ENCODE data around the gene GPS1. TPM values are rescaled to one million over a fixed set of nuclear protein-coding genes. Genes with fewer than 3 reads are reported as not detected.
A peak's percentile ranks its signal among the peaks of the same experiment; 100 is the strongest.

The GPS1 gene
- total RNA-seq, 1 donor from 2014 or later: 67.1 TPM

DNA sequence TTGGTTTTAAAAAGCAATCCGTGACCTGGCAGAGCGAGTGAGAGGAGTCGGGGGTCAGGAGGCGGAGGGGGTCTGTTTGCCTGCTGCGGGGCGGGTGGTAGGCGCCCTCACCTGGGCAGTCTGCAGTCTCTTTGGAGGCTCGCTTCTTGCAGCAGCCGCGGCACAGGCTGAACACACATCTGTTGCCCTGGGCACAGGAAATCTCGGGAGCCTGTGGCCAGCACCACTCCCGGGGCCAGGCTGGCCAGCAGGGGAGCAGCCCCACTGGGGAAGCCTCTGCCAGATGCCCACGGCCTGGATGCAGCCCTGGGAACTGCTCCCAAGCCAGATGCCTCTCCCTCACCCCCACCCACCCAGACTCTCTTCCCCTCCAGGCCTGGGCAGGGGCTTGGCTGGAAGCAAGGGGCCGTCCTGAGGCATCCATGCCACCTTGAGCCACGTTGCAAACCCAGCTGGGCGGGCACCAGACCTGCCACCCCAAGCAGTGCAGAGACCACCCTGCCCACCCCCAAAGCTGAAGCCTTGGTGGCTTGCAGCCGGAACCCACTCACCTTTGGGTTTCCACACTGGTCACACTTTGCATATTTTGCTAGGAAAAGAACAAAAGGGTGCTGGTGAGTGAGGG, 6.6 kb downstream of the GPS1 start:
- no peak for DNase-seq (ENCODE audit: low read depth in 2 of 2)

DNA sequence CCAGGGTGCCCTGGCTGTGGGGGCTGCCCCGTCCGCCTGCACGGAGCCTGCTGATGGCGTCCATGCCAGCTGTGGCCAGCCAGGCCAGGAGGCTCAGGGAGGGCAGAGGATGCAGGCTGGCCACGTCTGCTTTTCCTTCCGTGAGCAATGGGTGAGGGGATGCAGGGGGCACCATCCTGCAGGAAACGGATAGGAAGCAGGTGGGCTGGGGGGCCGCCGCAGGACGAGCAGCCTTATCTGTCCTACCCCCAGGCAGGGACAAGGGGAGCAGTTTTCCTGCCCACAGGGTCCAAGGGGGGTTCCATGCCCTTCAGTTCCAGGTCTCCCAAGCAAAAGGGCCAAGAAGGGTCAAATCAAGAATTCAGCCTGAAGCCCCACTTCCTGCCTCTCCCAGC, 7.2 kb downstream of the GPS1 start:
- no peak for DNase-seq (ENCODE audit: low read depth in 2 of 2)

DNA sequence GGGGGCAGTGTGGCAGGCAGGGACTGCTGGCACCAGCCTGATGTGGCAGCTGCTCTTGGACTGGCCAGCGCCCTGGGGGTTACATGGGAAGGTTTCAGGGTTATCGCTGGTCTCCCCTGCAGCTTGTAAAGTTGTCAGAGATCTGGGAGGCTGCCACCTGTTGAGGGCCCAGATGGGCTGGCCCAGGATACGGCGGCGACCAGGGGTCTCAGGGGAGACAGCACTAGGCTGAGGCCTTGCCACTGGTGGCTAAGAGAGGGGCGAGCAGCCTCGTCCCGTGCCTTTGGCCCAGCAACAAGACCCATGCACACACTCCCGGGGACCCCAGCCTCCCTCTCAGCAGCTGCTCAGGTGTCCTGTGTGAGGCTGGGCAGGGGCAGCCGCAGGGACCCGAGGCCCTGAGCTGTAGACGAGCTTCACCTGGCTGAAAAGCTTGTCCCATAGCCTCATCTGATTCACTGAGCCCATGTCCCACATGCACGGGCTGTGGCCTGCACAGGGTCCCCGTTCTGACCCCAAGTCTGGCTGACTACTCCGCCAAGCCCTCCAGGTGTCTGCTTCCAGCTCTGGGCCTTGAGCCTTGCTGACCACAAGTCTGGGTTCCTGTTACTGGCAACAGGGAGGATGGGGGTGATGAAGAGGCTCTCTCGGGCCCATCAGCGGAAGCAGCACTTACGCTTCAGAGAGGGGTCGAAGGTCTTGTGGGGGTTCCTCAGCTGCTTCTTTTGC, 7.7 kb downstream of the GPS1 start:
- DNase-seq (ENCODE audit: low read depth in 2 of 2): no peak

GRCh38 chr17:82060001-82060380, 8.3 kb downstream of the GPS1 start:
- DNase-seq (ENCODE audit: low read depth in 2 of 2): no peak

DNA sequence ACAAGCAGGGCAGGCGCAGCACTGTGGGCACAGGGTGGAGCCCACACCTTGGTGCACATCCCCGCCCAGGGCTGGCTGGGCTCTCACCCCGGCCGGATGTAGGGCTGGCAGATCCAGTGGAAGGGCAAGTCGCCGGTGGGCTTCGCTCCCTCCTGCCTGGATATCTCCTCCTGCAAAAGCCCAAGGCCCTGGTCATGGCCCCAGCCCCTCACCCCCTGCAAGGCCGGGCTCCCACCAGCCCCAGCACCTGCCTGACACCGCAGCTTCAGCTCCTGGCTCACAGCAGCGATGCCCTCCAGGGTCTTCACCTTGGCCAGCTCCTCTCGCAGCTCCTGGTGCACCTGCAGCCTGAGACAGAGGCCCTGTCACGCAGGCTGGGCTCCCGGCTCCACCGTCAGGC, 8.9 kb downstream of the GPS1 start:
- DNase-seq (ENCODE audit: low read depth in 2 of 2): no peak

GRCh38 chr17:82061047-82061925, 9.6 kb downstream of the GPS1 start:
- DNase-seq (ENCODE audit: low read depth in 2 of 2): no peak

DNA sequence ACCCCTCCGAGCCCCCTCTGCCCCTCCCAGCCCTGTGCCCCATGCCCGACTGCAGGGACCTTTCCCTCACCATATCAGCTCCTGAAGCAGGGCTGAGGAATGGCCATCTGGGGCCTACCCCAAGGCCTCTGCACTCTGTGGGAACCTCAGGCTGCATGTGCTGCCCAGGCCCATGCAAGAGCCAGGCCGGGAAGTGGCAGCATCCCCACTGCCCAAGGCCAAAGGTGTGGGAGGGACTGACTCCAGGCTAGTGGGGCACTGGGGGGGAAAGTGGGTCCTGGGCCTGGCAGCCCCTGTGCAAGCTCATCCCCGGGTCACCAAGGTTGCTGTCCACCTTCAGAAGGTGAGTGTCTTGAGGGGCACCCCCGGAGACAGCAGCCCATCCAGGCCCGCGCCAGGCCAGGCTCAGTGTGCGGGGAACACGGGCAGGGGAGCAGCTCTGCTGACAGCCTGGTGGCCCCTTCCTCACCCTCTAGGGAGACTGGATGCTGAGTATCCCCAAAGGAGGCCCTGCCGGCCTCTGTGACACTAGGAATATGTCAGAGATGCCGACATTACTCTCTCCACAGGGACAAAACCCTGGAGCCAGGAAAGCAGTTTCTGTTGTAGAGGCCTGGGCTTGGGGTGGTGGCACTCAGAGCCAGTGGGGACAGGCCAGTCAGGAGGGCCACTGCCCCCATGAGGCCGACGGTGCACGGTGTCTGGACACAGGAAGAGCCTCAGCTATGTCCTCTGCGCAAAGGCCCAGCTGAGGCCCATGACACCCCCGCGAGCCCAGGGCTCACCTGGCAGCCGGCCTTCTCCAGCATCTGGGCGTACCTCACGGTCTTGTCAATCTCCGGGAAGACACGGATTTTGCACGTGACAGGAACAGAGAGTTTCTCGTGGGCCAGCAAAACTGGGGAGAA, 10.6 kb downstream of the GPS1 start:
- no peak for DNase-seq (ENCODE audit: low read depth in 2 of 2)

DNA sequence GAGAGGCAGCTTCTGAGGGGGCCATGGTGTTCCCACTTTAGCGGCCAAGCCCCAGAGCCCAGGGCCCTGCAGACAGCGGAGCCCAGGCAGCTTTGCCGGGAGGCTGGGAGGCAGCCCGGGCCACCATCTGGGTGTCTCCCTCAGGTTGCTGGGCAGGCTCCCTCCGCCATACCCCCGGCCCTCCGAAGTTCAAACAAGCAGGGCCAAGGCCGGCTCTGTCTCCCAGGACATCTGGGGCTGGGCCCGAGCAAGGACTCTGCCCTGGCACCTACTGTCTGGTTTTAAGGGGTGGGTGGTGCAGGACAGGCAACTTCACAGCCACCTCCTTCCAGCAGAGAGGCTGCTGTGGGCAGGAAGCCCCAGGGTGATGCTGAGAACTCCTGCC, 11.3 kb downstream of the GPS1 start:
- no peak for DNase-seq (ENCODE audit: low read depth in 2 of 2)

DNA sequence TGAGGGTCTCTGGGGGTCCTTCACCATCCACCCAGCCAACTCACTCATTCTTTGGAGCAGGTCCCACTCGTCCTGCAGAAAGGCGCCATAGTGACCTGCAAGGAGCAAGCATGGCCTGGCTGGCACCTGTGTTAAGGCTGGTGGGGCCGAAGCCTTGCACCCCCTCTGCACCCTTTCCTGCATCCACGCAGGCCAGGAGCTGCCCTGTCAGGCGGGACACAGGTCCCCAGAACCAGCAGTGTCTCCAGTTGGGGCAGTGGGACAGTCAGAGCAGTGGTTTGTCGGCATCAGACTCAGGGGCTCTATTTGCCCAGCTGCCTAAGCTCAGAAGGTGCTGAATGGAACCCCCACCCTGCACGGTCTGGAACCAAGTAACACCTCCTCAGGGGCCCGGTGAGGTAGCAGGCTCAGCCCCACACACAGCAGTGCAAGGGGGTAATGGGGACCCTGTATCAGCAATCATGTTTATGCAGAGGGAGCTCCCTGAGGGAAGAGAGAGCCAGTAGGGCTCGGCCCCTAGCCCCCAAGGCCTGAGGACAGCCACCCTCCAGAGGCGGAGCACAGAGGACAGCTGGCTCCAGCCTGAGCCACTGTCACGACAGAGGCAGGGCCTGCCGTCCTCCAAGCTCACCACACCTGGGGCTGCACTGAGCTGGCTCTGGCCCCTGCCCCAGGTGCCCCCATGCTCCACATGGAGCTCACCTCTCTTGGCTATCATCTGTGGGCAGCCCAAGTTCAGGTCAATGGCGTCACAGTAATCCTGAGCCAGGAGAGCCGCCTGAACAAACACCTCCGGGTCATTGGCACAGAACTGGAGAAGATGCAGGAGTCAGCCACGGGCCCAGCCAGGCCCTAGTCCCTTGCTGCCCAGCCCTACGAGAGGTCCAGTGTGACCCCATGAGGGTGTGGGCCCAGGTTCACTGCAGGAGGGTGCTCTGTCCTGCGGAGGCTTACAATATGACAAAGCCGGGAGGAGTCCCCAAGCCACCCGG, 12.0 kb downstream of the GPS1 start:
- no peak for DNase-seq (ENCODE audit: low read depth in 2 of 2)

GRCh38 chr17:82064433-82065192, 12.9 kb downstream of the GPS1 start:
- no peak for DNase-seq (ENCODE audit: low read depth in 2 of 2)

GRCh38 chr17:82065193-82065637, 13.5 kb downstream of the GPS1 start:
- DNase-seq (ENCODE audit: low read depth in 2 of 2): peak in 1 of 2 donors; percentile 49

DNA sequence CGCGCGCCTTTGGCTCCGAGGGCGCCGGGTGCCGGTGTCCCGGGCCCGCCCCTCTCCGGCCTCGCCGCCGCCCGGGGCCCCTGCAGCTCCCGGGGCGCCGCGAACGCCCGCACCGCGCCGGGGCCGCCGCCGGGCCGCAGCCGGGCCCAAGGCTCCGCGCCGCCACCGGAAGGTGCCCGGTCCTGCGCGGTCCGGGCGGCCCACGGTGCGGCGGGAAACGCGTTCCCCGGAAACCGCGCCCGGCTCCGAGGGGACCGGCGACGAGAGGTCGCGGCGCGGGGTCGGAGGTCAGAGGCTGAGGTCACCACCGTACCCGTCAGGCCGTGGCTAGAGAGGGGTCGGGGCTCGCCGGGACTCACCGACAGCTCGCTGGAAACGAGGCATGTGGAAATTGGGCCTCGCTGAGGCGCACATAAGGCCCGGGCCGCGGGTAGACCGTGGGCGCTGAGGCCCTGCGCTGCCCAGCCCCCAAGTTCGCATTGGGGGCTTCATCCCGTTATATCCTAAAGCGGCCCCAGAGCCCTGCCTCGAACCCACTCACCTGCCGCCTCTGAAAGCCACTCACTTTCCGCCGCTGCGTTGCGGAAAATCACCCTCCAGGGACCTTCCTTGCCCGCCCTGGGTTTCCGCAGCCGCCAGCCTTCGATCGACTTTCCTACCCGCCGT, 14.1 kb downstream of the GPS1 start, which contains the start of gene DUS1L:
DUS1L (minus strand) TSS at position 167 of the 666 bp plus-strand sequence. CDS start 745 bp downstream, outside the sequence.
- peak in 1 of 2 donors; percentile 44 for DNase-seq (ENCODE audit: low read depth in 2 of 2)

DNA sequence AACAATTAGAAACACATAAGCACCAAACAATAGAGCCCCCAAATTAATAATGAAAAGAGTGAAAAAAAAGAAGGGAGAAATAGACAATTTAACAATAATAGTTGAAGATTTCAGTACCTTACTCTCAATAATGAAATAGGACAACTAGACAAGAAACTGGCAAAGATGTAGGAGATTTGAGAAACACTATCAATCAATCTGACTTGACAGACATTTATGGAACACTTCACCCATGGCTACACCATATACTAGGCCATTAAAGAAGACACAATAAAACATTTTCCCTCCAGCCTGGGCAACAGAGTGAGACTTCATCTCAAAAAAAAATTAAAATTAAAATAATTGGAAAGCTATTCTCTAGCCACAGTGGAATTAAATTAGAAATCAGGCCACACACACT, 18.9 kb downstream of the GPS1 start:
- no peak for DNase-seq (ENCODE audit: low read depth in 2 of 2)

GRCh38 chr17:82072827-82073226, 21.1 kb downstream of the GPS1 start:
- DNase-seq (ENCODE audit: low read depth in 2 of 2): no peak

- DNase-seq (ENCODE audit: low read depth in 2 of 2): no peak
These were observed 21.7 kb downstream of the GPS1 start for GRCh38 chr17:82073446-82073845.

- no peak for DNase-seq (ENCODE audit: low read depth in 2 of 2)
These were observed 24.5 kb downstream of the GPS1 start for GRCh38 chr17:82076018-82076784.

GRCh38 chr17:82076785-82077591, 25.3 kb downstream of the GPS1 start:
- DNase-seq (ENCODE audit: low read depth in 2 of 2): no peak

Data from dermis microvascular lymphatic vessel endothelial cell (primary cell).